Mesendoderm (in vitro differentiated cells): ENCODE measurements around the gene FUT8.

ENCODE experiments used
- DNase-seq: peaks from one replicate; pipeline ENCODE4 v3.0.0; 2013
- H2AK5ac ChIP-seq: 2 replicates; pipeline ENCODE4 v1.6.1; 2013; ENCODE audit warnings: low read length, inconsistent platforms
- H2BK120ac ChIP-seq: 2 replicates; pipeline ENCODE4 v1.6.1; 2013; ENCODE audit warnings: low read depth, mild to moderate bottlenecking, low read length, moderate library complexity, mixed read lengths
- H2BK15ac ChIP-seq: replicated peaks from 2 replicates; pipeline ENCODE4 v1.6.1; 2013; ENCODE audit warnings: low read depth, mild to moderate bottlenecking, moderate library complexity
- H2BK5ac ChIP-seq: 2 replicates; pipeline ENCODE4 v1.6.1; 2013; ENCODE audit warnings: low read length, inconsistent platforms
- H3K18ac ChIP-seq: 2 replicates; pipeline ENCODE4 v1.6.1; 2013; ENCODE audit warnings: mild to moderate bottlenecking, low read length, mixed read lengths
- H3K23ac ChIP-seq: one replicate; pipeline ENCODE4 v1.6.1; 2013; ENCODE audit warnings: low read length
- H3K27ac ChIP-seq: 2 replicates; pipeline ENCODE4 v1.5.1; 2013; ENCODE audit warnings: low read depth, mild to moderate bottlenecking, inconsistent platforms, low read length, moderate library complexity
- H3K27me3 ChIP-seq: 2 replicates; pipeline ENCODE4 v1.6.1; 2013; ENCODE audit warnings: low read length, control low read depth, mild to moderate bottlenecking, inconsistent platforms; ENCODE audit not compliant: insufficient read depth, poor library complexity
- H3K36me3 ChIP-seq: 2 replicates; pipeline ENCODE4 v1.6.1; 2013; ENCODE audit warnings: low read length, inconsistent platforms; ENCODE audit not compliant: control insufficient read depth, insufficient read depth
- H3K4ac ChIP-seq: one replicate; pipeline ENCODE4 v1.6.1; 2013; ENCODE audit warnings: low read depth, mild to moderate bottlenecking, low read length, moderate library complexity
- H3K4me1 ChIP-seq: 2 replicates; pipeline ENCODE4 v1.6.1; 2013; ENCODE audit warnings: low read depth, low read length, inconsistent platforms; ENCODE audit not compliant: control insufficient read depth
- H3K4me2 ChIP-seq: 2 replicates; pipeline ENCODE4 v1.6.1; 2013; ENCODE audit warnings: low read length
- H3K4me3 ChIP-seq: 2 replicates; pipeline ENCODE4 v1.5.1; 2013; ENCODE audit warnings: mild to moderate bottlenecking, low read length
- H3K56ac ChIP-seq: one replicate; pipeline ENCODE4 v1.6.1; 2013; ENCODE audit warnings: low read length
- H3K79me1 ChIP-seq: 2 replicates; pipeline ENCODE4 v1.6.1; 2013; ENCODE audit warnings: low read length, inconsistent platforms
- H3K79me2 ChIP-seq: 2 replicates; pipeline ENCODE4 v1.6.1; 2013; ENCODE audit warnings: mild to moderate bottlenecking, low read length; ENCODE audit not compliant: control insufficient read depth, insufficient read depth
- H3K9ac ChIP-seq: 2 replicates; pipeline ENCODE4 v1.6.1; 2013; ENCODE audit warnings: low read length, inconsistent platforms
- H4K5ac ChIP-seq: one replicate; pipeline ENCODE4 v1.6.1; 2013; ENCODE audit warnings: low read length
- H4K8ac ChIP-seq: one replicate; pipeline ENCODE4 v1.6.1; 2013; ENCODE audit warnings: low read depth, mild to moderate bottlenecking, control low read depth, low read length, moderate library complexity
- WGBS: extraction: QIAGEN DNeasy Blood & Tissue Kit; methylation state at CpG from one replicate; pipeline ENCODE4 v1.1.7; 2013; ENCODE audit warnings: low lambda C conversion rate, missing lambda C conversion rate; ENCODE audit not compliant: insufficient coverage; ENCODE audit errors: extremely low coverage; 5-methylcytosine and 5-hydroxymethylcytosine counted together

The FUT8 gene

GRCh38 chr14:65618996-65619395 is 206.5 kb downstream of the FUT8 start:
- no peak overlapping the region for H3K27ac ChIP-seq
- no peak overlapping the region for H3K4ac ChIP-seq
- no peak overlapping the region for H4K5ac ChIP-seq
- H3K4me1 ChIP-seq, result no peaks in the 10 kb centered on the region
- H2BK120ac ChIP-seq, result no peak overlapping the region
- H3K23ac ChIP-seq, result no peak overlapping the region
- no peaks in the 10 kb centered on the region for H3K79me1 ChIP-seq
- H2AK5ac ChIP-seq, result no peak overlapping the region
- no peak for DNase-seq
- no peaks in the 10 kb centered on the region for H3K36me3 ChIP-seq
- H4K8ac ChIP-seq, result no peak overlapping the region
- WGBS, result no CpG with 5 or more reads among the region's 3 CpGs
- no peaks in the 10 kb centered on the region for H3K79me2 ChIP-seq
- H3K27me3 ChIP-seq, result no peaks in the 10 kb centered on the region
- no peak overlapping the region for H3K56ac ChIP-seq
- no peak overlapping the region for H2BK15ac ChIP-seq
- no peak overlapping the region for H3K4me3 ChIP-seq
- no peak overlapping the region for H2BK5ac ChIP-seq
- no peak overlapping the region for H3K4me2 ChIP-seq
- H3K18ac ChIP-seq, result no peak overlapping the region
- H3K9ac ChIP-seq, result no peak overlapping the region

- H2BK15ac ChIP-seq, result no peak overlapping the region
- no peaks in the 10 kb centered on the region for H3K79me2 ChIP-seq
- no peak for DNase-seq
- H3K9ac ChIP-seq, result no peak overlapping the region
- H4K8ac ChIP-seq, result no peak overlapping the region
- H3K79me1 ChIP-seq, result no peaks in the 10 kb centered on the region
- H3K36me3 ChIP-seq, result no peaks in the 10 kb centered on the region
- no peak overlapping the region for H4K5ac ChIP-seq
- H2BK120ac ChIP-seq, result no peak overlapping the region
- no peak overlapping the region for H2AK5ac ChIP-seq
- H3K23ac ChIP-seq, result no peak overlapping the region
- H3K4ac ChIP-seq, result no peak overlapping the region
- no peak overlapping the region for H3K4me3 ChIP-seq
- no peak overlapping the region for H3K4me2 ChIP-seq
- H2BK5ac ChIP-seq, result no peak overlapping the region
- no peak overlapping the region for H3K18ac ChIP-seq
- no peaks in the 10 kb centered on the region for H3K4me1 ChIP-seq
- no peak overlapping the region for H3K56ac ChIP-seq
- H3K27me3 ChIP-seq, result no peaks in the 10 kb centered on the region
- H3K27ac ChIP-seq, result no peak overlapping the region
These were observed 207.7 kb downstream of the FUT8 start for GRCh38 chr14:65620195-65620594.

GRCh38 chr14:65622703-65623102 is 210.2 kb downstream of the FUT8 start:
- H3K9ac ChIP-seq, result no peak overlapping the region
- WGBS, result no CpG with 5 or more reads among the region's 5 CpGs

GRCh38 chr14:65623759-65624158 is 211.2 kb downstream of the FUT8 start:
- no peak overlapping the region for H4K5ac ChIP-seq
- H3K27me3 ChIP-seq, result no peaks in the 10 kb centered on the region
- H3K27ac ChIP-seq, result no peak overlapping the region
- no peak overlapping the region for H3K23ac ChIP-seq
- DNase-seq, result no peak
- no peak overlapping the region for H3K56ac ChIP-seq
- no CpG with 5 or more reads among the region's 1 CpG for WGBS
- no peak overlapping the region for H3K18ac ChIP-seq
- H2BK5ac ChIP-seq, result no peak overlapping the region
- H3K9ac ChIP-seq, result no peak overlapping the region
- no peak overlapping the region for H3K4me3 ChIP-seq
- no peaks in the 10 kb centered on the region for H3K79me2 ChIP-seq
- H3K36me3 ChIP-seq, result no peaks in the 10 kb centered on the region
- H4K8ac ChIP-seq, result no peak overlapping the region
- H2BK120ac ChIP-seq, result no peak overlapping the region
- H3K4me1 ChIP-seq, result no peaks in the 10 kb centered on the region
- no peak overlapping the region for H2BK15ac ChIP-seq
- H3K79me1 ChIP-seq, result no peaks in the 10 kb centered on the region
- no peak overlapping the region for H2AK5ac ChIP-seq
- no peak overlapping the region for H3K4ac ChIP-seq
- H3K4me2 ChIP-seq, result no peak overlapping the region

More at GRCh38 chr14:65622703-65623102, 210.2 kb downstream of the FUT8 start:
- H3K4me1 ChIP-seq, result no peaks in the 10 kb centered on the region
- no peak overlapping the region for H3K4me3 ChIP-seq
- H3K36me3 ChIP-seq, result no peaks in the 10 kb centered on the region
- no peak overlapping the region for H2BK15ac ChIP-seq
- H4K8ac ChIP-seq, result no peak overlapping the region
- no peak overlapping the region for H3K27ac ChIP-seq
- no peak overlapping the region for H2AK5ac ChIP-seq
- no peak overlapping the region for H4K5ac ChIP-seq
- H3K18ac ChIP-seq, result no peak overlapping the region
- H2BK5ac ChIP-seq, result no peak overlapping the region
- no peak overlapping the region for H2BK120ac ChIP-seq
- H3K79me1 ChIP-seq, result no peaks in the 10 kb centered on the region
- DNase-seq, result peak; percentile 14
- no peaks in the 10 kb centered on the region for H3K79me2 ChIP-seq
- H3K4me2 ChIP-seq, result no peak overlapping the region
- no peak overlapping the region for H3K56ac ChIP-seq
- no peak overlapping the region for H3K23ac ChIP-seq
- no peaks in the 10 kb centered on the region for H3K27me3 ChIP-seq
- H3K4ac ChIP-seq, result no peak overlapping the region

GRCh38 chr14:65627315-65627714 is 214.8 kb downstream of the FUT8 start:
- no peak overlapping the region for H2BK5ac ChIP-seq
- H3K4ac ChIP-seq, result no peak overlapping the region
- H3K79me2 ChIP-seq, result no peaks in the 10 kb centered on the region
- no peak overlapping the region for H3K56ac ChIP-seq
- H3K27me3 ChIP-seq, result no peaks in the 10 kb centered on the region
- H2BK120ac ChIP-seq, result no peak overlapping the region
- DNase-seq, result no peak
- no peak overlapping the region for H3K18ac ChIP-seq
- no peak overlapping the region for H2AK5ac ChIP-seq
- H3K4me2 ChIP-seq, result no peak overlapping the region
- no peak overlapping the region for H4K8ac ChIP-seq
- H3K4me1 ChIP-seq, result no peaks in the 10 kb centered on the region
- no peak overlapping the region for H3K27ac ChIP-seq
- H2BK15ac ChIP-seq, result no peak overlapping the region
- H4K5ac ChIP-seq, result no peak overlapping the region
- no peaks in the 10 kb centered on the region for H3K36me3 ChIP-seq
- no peak overlapping the region for H3K23ac ChIP-seq
- no peaks in the 10 kb centered on the region for H3K79me1 ChIP-seq
- no peak overlapping the region for H3K4me3 ChIP-seq
- no CpG with 5 or more reads among the region's 4 CpGs for WGBS
- H3K9ac ChIP-seq, result no peak overlapping the region

- WGBS, result no CpG with 5 or more reads among the region's 1 CpG
- H3K18ac ChIP-seq, result no peak overlapping the region
- H4K5ac ChIP-seq, result no peak overlapping the region
These were observed 216.1 kb downstream of the FUT8 start for GRCh38 chr14:65628664-65629063.

More at GRCh38 chr14:65628664-65629063, 216.1 kb downstream of the FUT8 start:
- DNase-seq, result no peak
- H2BK120ac ChIP-seq, result no peak overlapping the region
- no peak overlapping the region for H3K23ac ChIP-seq
- no peak overlapping the region for H2BK5ac ChIP-seq
- H3K27me3 ChIP-seq, result no peaks in the 10 kb centered on the region
- H3K4me3 ChIP-seq, result no peak overlapping the region
- no peaks in the 10 kb centered on the region for H3K4me1 ChIP-seq
- H3K79me2 ChIP-seq, result no peaks in the 10 kb centered on the region
- H3K79me1 ChIP-seq, result no peaks in the 10 kb centered on the region
- H3K4me2 ChIP-seq, result no peak overlapping the region
- H2AK5ac ChIP-seq, result no peak overlapping the region
- no peak overlapping the region for H3K4ac ChIP-seq
- no peak overlapping the region for H4K8ac ChIP-seq
- H3K56ac ChIP-seq, result no peak overlapping the region
- H3K27ac ChIP-seq, result no peak overlapping the region
- H3K36me3 ChIP-seq, result no peaks in the 10 kb centered on the region
- no peak overlapping the region for H3K9ac ChIP-seq
- H2BK15ac ChIP-seq, result no peak overlapping the region
